Left lung (tissue), 10 donors: ENCODE measurements around the gene ARL5A. TPM values are rescaled to one million over a fixed set of nuclear protein-coding genes. Genes with fewer than 3 reads are reported as not detected.

ENCODE experiments used
- ATAC-seq: fragments of 200-7000 bp; cut with Tn5 transposase; one replicate; pipeline ENCODE4 v1.9.1; 2020; ENCODE audit warnings: moderate library complexity
- DNase-seq, 4 donors: peaks; one replicate each; pipeline ENCODE4 v3.0.0-alpha.2; 2013 to 2020
- H3K27ac ChIP-seq, 2 donors: fragments of 200-600 bp; sonication (generic) in 1 of 2; one replicate each; pipeline versions ENCODE4 v1.5.0 to v1.8.0; 2020 to 2021
- H3K27me3 ChIP-seq, 2 donors: fragments of 200-600 bp; sonication (generic) in 1 of 2; one replicate each; pipeline versions ENCODE4 v1.5.0 to v1.8.0; 2020 to 2021
- H3K36me3 ChIP-seq, 2 donors: fragments of 200-600 bp; sonication (generic) in 1 of 2; one replicate each; pipeline versions ENCODE4 v1.5.0 to v1.8.0; 2020 to 2021
- H3K4me1 ChIP-seq, 2 donors: fragments of 200-600 bp; one replicate each; pipeline ENCODE4 v1.8.0; 2021
- H3K4me3 ChIP-seq, 2 donors: fragments of 200-600 bp; sonication (generic) in 1 of 2; one replicate each; pipeline versions ENCODE4 v1.5.0 to v1.8.0; 2020 to 2021; ENCODE audit warnings: mild to moderate bottlenecking in 1 of 2
- H3K9me3 ChIP-seq, 2 donors: fragments of 200-600 bp; sonication (generic) in 1 of 2; one replicate each; pipeline versions ENCODE4 v1.5.0 to v1.8.0; 2020 to 2021
- CTCF ChIP-seq, 2 donors: fragments of 200-600 bp; sonication (generic) in 1 of 2; IDR thresholded peaks; one replicate each; pipeline versions ENCODE4 v1.5.0 to v1.8.0; 2021; ENCODE audit warnings: antibody characterized with exemption in 2 of 2
- intact Hi-C, 2 donors: fragments of 100-400 bp; cut with DNase I; formaldehyde crosslinking; loops; one replicate each; pipeline versions ENCODE4 v1.11.2 to v1.14.2; 2022
- polyA plus RNA-seq, 6 donors: library from polyadenylated mRNA; unstranded; fragments of 120-200 nt; gene quantifications; one replicate each; pipeline ENCODE4 v1.2.1, GENCODE V29; 2013; ENCODE audit not compliant: insufficient read length in 6 of 6
- total RNA-seq, 2 donors: library from RNA; stranded (reverse); fragmentation: NEBNext Ultra II Directional; extraction: Animal tissue kit (Norgen Biotek cat#: 25700); gene quantifications; one replicate each; pipeline ENCODE4 v1.2.1, GENCODE V29; 2021
- donor health status: DM: no; HTN: yes; CAD: no.
- donor health status: DM: no; HTN: no; CAD: no.

ARL5A gene
- total and polyA plus RNA-seq, 8 donors, result 41.2 to 58.0 (median 48.6) TPM

- H3K9me3 ChIP-seq, result no peaks in the 10 kb centered on the region
- H3K27ac ChIP-seq, result no peak overlapping the region
- intact Hi-C loops, result no loop called here
- no peak for DNase-seq
- no peaks in the 10 kb centered on the region for H3K27me3 ChIP-seq
- no peak overlapping the region for H3K4me3 ChIP-seq
- no peak for ATAC-seq
- peaks cover 5 to 14% of the 10 kb centered on the region in 2 donors for H3K4me1 ChIP-seq
- no peak for TF ChIP-seq CTCF (IDR thresholded peaks at IDR 0.05)
- peaks cover 0 to under 1% of the 10 kb centered on the region in 2 donors for H3K36me3 ChIP-seq
Observed at GRCh38 chr2:151819920-151820319, 8.3 kb downstream of the ARL5A start.

- H3K9me3 ChIP-seq, result no peaks in the 10 kb centered on the region
- no peaks in the 10 kb centered on the region for H3K4me1 ChIP-seq
- no peak for TF ChIP-seq CTCF (IDR thresholded peaks at IDR 0.05)
- H3K27me3 ChIP-seq, result no peaks in the 10 kb centered on the region
- H3K36me3 ChIP-seq, result peaks cover 0 to 10% of the 10 kb centered on the region in 2 donors
- no peak overlapping the region for H3K27ac ChIP-seq
- no peak overlapping the region for H3K4me3 ChIP-seq
- no peak for DNase-seq
- no peak for ATAC-seq
- intact Hi-C loops, result no loop called here
Observed at GRCh38 chr2:151817929-151818328, 10.3 kb downstream of the ARL5A start.

DNA sequence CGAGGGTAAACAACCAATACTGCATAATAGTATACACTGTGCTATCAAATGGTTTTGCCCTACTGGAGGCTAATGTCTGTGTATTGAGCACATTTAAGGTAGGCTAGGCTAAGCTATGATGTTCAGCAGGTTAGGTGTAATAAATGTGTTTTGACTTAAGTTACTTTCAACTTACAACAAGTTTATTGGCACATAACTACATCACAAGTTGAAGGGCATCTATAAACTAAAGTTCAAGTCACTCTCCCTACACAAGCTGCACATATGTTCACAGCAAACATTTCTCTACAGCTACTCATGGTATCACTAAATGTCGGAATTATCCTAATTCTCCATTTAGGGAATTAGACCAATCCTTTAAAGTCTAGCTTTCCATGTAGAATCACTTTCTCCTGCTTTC, 11.4 kb downstream of the ARL5A start:
- intact Hi-C loops, result no loop called here
- no peak for TF ChIP-seq CTCF (IDR thresholded peaks at IDR 0.05)
- H3K36me3 ChIP-seq, result peaks cover 0 to 21% of the 10 kb centered on the region in 2 donors
- H3K4me1 ChIP-seq, result no peaks in the 10 kb centered on the region
- H3K9me3 ChIP-seq, result no peaks in the 10 kb centered on the region
- DNase-seq (no peak), ATAC-seq (no peak)
- H3K27me3 ChIP-seq, result no peaks in the 10 kb centered on the region
- no peak overlapping the region for H3K4me3 ChIP-seq
- no peak overlapping the region for H3K27ac ChIP-seq

GRCh38 chr2:151815821-151816489, 12.3 kb downstream of the ARL5A start:
- intact Hi-C loops, result no loop called here
- H3K4me3 ChIP-seq, result no peak overlapping the region
- H3K9me3 ChIP-seq, result no peaks in the 10 kb centered on the region
- ATAC-seq (no peak), DNase-seq (no peak)
- no peak for TF ChIP-seq CTCF (IDR thresholded peaks at IDR 0.05)
- H3K27ac ChIP-seq, result no peak overlapping the region
- peaks cover 0 to 30% of the 10 kb centered on the region in 2 donors for H3K36me3 ChIP-seq
- H3K27me3 ChIP-seq, result no peaks in the 10 kb centered on the region
- H3K4me1 ChIP-seq, result no peaks in the 10 kb centered on the region

DNA sequence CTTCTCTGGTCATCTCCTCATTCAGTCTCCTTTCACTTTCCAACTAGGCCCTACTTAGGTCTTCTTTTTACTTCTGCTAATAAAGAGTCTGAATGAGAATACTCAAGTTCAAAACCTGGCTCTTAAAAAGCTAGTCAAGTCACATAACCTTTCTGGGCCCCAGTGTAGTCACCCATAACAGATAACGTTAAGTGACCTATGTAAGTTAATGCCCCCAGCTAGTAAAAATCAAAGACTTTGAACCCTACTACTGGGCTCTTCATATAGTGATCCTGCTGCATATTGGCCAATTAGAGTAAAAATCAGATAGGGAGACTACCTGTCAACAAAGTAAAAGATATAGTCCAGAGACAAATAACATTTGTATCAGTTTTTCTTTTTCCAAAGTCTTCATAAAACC, 17.7 kb downstream of the ARL5A start:
- no peak for ATAC-seq
- intact Hi-C loops, result no loop called here
- H3K27me3 ChIP-seq, result no peaks in the 10 kb centered on the region
- peaks cover 0 to 6% of the 10 kb centered on the region in 2 donors for H3K4me1 ChIP-seq
- H3K9me3 ChIP-seq, result no peaks in the 10 kb centered on the region
- no peak for TF ChIP-seq CTCF (IDR thresholded peaks at IDR 0.05)
- no peak for DNase-seq
- H3K36me3 ChIP-seq, result peaks cover 0 to 47% of the 10 kb centered on the region in 2 donors
- H3K27ac ChIP-seq, result no peak overlapping the region
- H3K4me3 ChIP-seq, result no peak overlapping the region
